Colonic mucosa (tissue), 4 donors: ENCODE data around the gene WFIKKN2. TPM values are rescaled to one million over a fixed set of nuclear protein-coding genes. Genes with fewer than 3 reads are reported as not detected.

Experiments
- DNase-seq: peaks from one replicate; pipeline ENCODE4 v3.0.0-alpha.2; 2020
- H3K27ac ChIP-seq: fragments of 200-600 bp; one replicate; pipeline ENCODE4 v1.8.0; 2021
- H3K27me3 ChIP-seq: fragments of 200-600 bp; one replicate; pipeline ENCODE4 v1.8.0; 2021
- H3K36me3 ChIP-seq: fragments of 200-600 bp; one replicate; pipeline ENCODE4 v1.8.0; 2021
- H3K4me1 ChIP-seq: fragments of 200-600 bp; one replicate; pipeline ENCODE4 v1.8.0; 2021; ENCODE audit warnings: mild to moderate bottlenecking
- H3K4me3 ChIP-seq: fragments of 200-600 bp; one replicate; pipeline ENCODE4 v1.8.0; 2021
- H3K9ac ChIP-seq, 2 donors: one replicate each; pipeline ENCODE4 v1.7.0; 2013; ENCODE audit warnings: control low read depth in 2 of 2, low read depth in 2 of 2, low read length in 2 of 2
- H3K9me3 ChIP-seq: fragments of 200-600 bp; one replicate; pipeline ENCODE4 v1.8.0; 2021
- CTCF ChIP-seq: fragments of 200-600 bp; IDR thresholded peaks from one replicate; pipeline ENCODE4 v1.8.0; 2022; ENCODE audit warnings: antibody characterized with exemption, mild to moderate bottlenecking
- intact Hi-C: fragments of 100-400 bp; cut with DNase I; formaldehyde crosslinking; loops from one replicate; pipeline ENCODE4 v1.14.1; 2022
- total RNA-seq, 2 donors: library from RNA; stranded (reverse); fragmentation: NEBNext Ultra II Directional in 1 of 2; extraction: Animal tissue kit (Norgen Biotek cat#: 25700) in 1 of 2; gene quantifications; one replicate each; pipeline ENCODE4 v1.2.1, GENCODE V29; 2021
- donor health status: healthy.
- donor health status: DM: no; HTN: no; CAD: no.
- donor health status: DM: no; HTN: no; CAD: no.

WFIKKN2 gene
- total RNA-seq, 2 donors from 2014 or later, result 0.10 to 0.13 TPM

GRCh38 chr17:50831471-50831928, 3.9 kb upstream of the WFIKKN2 start:
- H3K27me3 ChIP-seq, result no peaks in the 10 kb centered on the region
- no peak overlapping the region for H3K27ac ChIP-seq
- H3K4me1 ChIP-seq, result no peaks in the 10 kb centered on the region
- H3K9ac ChIP-seq, result no peak overlapping the region
- H3K9me3 ChIP-seq, result no peaks in the 10 kb centered on the region
- no peak for DNase-seq
- no peak overlapping the region for H3K4me3 ChIP-seq
- H3K36me3 ChIP-seq, result no peaks in the 10 kb centered on the region
- intact Hi-C loops, result no loop called here
- TF ChIP-seq CTCF, result no peak

GRCh38 chr17:50832267-50832863, 3.0 kb upstream of the WFIKKN2 start:
- H3K4me3 ChIP-seq, result no peak overlapping the region
- H3K36me3 ChIP-seq, result no peaks in the 10 kb centered on the region
- no peak for TF ChIP-seq CTCF
- no peaks in the 10 kb centered on the region for H3K27me3 ChIP-seq
- H3K9ac ChIP-seq, result no peak overlapping the region
- no peak overlapping the region for H3K27ac ChIP-seq
- no peak for DNase-seq
- no peaks in the 10 kb centered on the region for H3K4me1 ChIP-seq
- intact Hi-C loops, result no loop called here
- no peaks in the 10 kb centered on the region for H3K9me3 ChIP-seq

- Histone ChIP-seq H3K9ac (no peak overlapping the region), H3K9me3 (no peaks in the 10 kb centered on the region), H3K4me1 (no peaks in the 10 kb centered on the region), H3K27ac (no peak overlapping the region), H3K36me3 (no peaks in the 10 kb centered on the region), H3K4me3 (no peak overlapping the region), H3K27me3 (no peaks in the 10 kb centered on the region)
- no peak for TF ChIP-seq CTCF
- intact Hi-C loops, result no loop called here
- DNase-seq, result no peak
Observed at GRCh38 chr17:50832864-50833381, 2.5 kb upstream of the WFIKKN2 start.

- H3K27ac ChIP-seq, result no peak overlapping the region
- TF ChIP-seq CTCF, result no peak
- H3K27me3 ChIP-seq, result no peaks in the 10 kb centered on the region
- H3K9ac ChIP-seq, result no peak overlapping the region
- no peak overlapping the region for H3K4me3 ChIP-seq
- no peaks in the 10 kb centered on the region for H3K36me3 ChIP-seq
- no peaks in the 10 kb centered on the region for H3K4me1 ChIP-seq
- intact Hi-C loops, result no loop called here
- H3K9me3 ChIP-seq, result no peaks in the 10 kb centered on the region
- DNase-seq, result no peak
Observed at GRCh38 chr17:50833510-50834428, 1.6 kb upstream of the WFIKKN2 start.

- H3K4me1 ChIP-seq, result no peaks in the 10 kb centered on the region
- H3K27ac ChIP-seq, result no peak overlapping the region
- H3K4me3 ChIP-seq, result peak overlapping the region; percentile 12
- peak overlapping the region; percentile 39 to 61 for H3K9ac ChIP-seq
- intact Hi-C loops, result no loop called here
- no peaks in the 10 kb centered on the region for H3K9me3 ChIP-seq
- no peaks in the 10 kb centered on the region for H3K36me3 ChIP-seq
- H3K27me3 ChIP-seq, result no peaks in the 10 kb centered on the region
- DNase-seq, result no peak
- no peak for TF ChIP-seq CTCF
Observed at GRCh38 chr17:50834429-50835300, 721 bp upstream of the WFIKKN2 start.
